Measurements from ENCODE around the gene GCGR. TPM values are rescaled to one million over a fixed set of nuclear protein-coding genes. Genes with fewer than 3 reads are reported as not detected.

Gene GCGR
- total RNA-seq, 4 donors from 2014 or later, result not detected

- Histone ChIP-seq H3K9me3 (no peaks in the 10 kb centered on the region), H3K27ac (peak overlapping the region; percentile 88 to 95 (median 90)), H3K4me1 (peaks cover 32 to 68% (median 34%) of the 10 kb centered on the region in 3 donors), H3K27me3 (no peaks in the 10 kb centered on the region), H3K36me3 (no peaks in the 10 kb centered on the region), H3K4me3 (peak overlapping the region in 2 of 4 donors; percentile 79 to 95)
- 80 to 93% methylated on average over 6 to 7 of the region's 7 CpGs for WGBS, 2 donors
- no peak for DNase-seq
- TF ChIP-seq POLR2A (IDR thresholded peaks at IDR 0.05) (no peak), CTCF (IDR thresholded peaks at IDR 0.05) (no peak)
- intact Hi-C loops (cut with DNase I), result no loop called here
Measured at GRCh38 chr17:81831563-81831956, 27.6 kb downstream of the GCGR start.

- H3K4me3 ChIP-seq, result peak overlapping the region; percentile 45 to 95 (median 76)
- no peaks in the 10 kb centered on the region for H3K36me3 ChIP-seq
- no peaks in the 10 kb centered on the region for H3K9me3 ChIP-seq
- WGBS, 2 donors, result 13 to 15% methylated on average over 17 to 18 of the region's 18 CpGs
- intact Hi-C loops (cut with DNase I), result no loop called here
- H3K4me1 ChIP-seq, result peaks cover 32 to 68% (median 34%) of the 10 kb centered on the region in 3 donors
- no peak for DNase-seq
- no peak for TF ChIP-seq POLR2A (IDR thresholded peaks at IDR 0.05)
- peak overlapping the region; percentile 88 to 95 (median 90) for H3K27ac ChIP-seq
- no peaks in the 10 kb centered on the region for H3K27me3 ChIP-seq
Measured at GRCh38 chr17:81831957-81832607, 28.1 kb downstream of the GCGR start.

GRCh38 chr17:81832608-81833159 lies 28.7 kb downstream of the GCGR start:
- intact Hi-C loops (cut with DNase I), result no loop called here
- Histone ChIP-seq H3K4me1 (peaks cover 32 to 68% (median 34%) of the 10 kb centered on the region in 3 donors), H3K27me3 (no peaks in the 10 kb centered on the region), H3K4me3 (peak overlapping the region; percentile 45 to 95 (median 76)), H3K27ac (peak overlapping the region; percentile 88 to 95 (median 90)), H3K36me3 (no peaks in the 10 kb centered on the region), H3K9me3 (no peaks in the 10 kb centered on the region)
- DNase-seq, result no peak
- 2% methylated on average over 9 to 11 of the region's 65 CpGs for WGBS, 2 donors
- TF ChIP-seq POLR2A (IDR thresholded peaks at IDR 0.05), result peak in 1 of 4 donors; percentile 44
- TF ChIP-seq CTCF (IDR thresholded peaks at IDR 0.05), result no peak

- intact Hi-C loops (cut with DNase I), result no loop called here
- Histone ChIP-seq H3K9me3 (no peaks in the 10 kb centered on the region), H3K4me1 (peaks cover 32 to 61% (median 34%) of the 10 kb centered on the region in 3 donors), H3K27ac (peak within 1 kb of the TSS; percentile 88 to 95 (median 90)), H3K4me3 (peak within 1 kb of the TSS; percentile 47 to 95 (median 76)), H3K36me3 (no peaks in the 10 kb centered on the region), H3K27me3 (no peaks in the 10 kb centered on the region)
- TF ChIP-seq CTCF (IDR thresholded peaks at IDR 0.05), result no peak
- peak in 3 of 4 donors; percentile 87 to 98 (median 96) for TF ChIP-seq POLR2A (IDR thresholded peaks at IDR 0.05)
- WGBS, 2 donors, result 0 to 3% methylated on average over 4 to 17 of the region's 76 CpGs
- peak; percentile 67 for DNase-seq
Measured at GRCh38 chr17:81833160-81833920, 29.4 kb downstream of the GCGR start, which contains the start of gene MCRIP1. Gene MCRIP1, minus strand, starts transcription at chr17:81833291. Its CDS starts 8,785 bp downstream, at chr17:81824506.

- TF ChIP-seq POLR2A (IDR thresholded peaks at IDR 0.05), result no peak
- no peak for TF ChIP-seq CTCF (IDR thresholded peaks at IDR 0.05)
- H3K27me3 ChIP-seq, result no peaks in the 10 kb centered on the region
- intact Hi-C loops (cut with DNase I), result no loop called here
- H3K4me3 ChIP-seq, result peak overlapping the region; percentile 47 to 95 (median 70)
- 70 to 85% methylated on average over 20 to 21 of the region's 31 CpGs for WGBS, 2 donors
- H3K4me1 ChIP-seq, result peaks cover 29 to 61% (median 29%) of the 10 kb centered on the region in 3 donors
- H3K27ac ChIP-seq, result peak overlapping the region; percentile 88 to 95 (median 90)
- no peaks in the 10 kb centered on the region for H3K9me3 ChIP-seq
- no peaks in the 10 kb centered on the region for H3K36me3 ChIP-seq
- DNase-seq, result no peak
Measured at GRCh38 chr17:81833921-81834830, 30.2 kb downstream of the GCGR start.

Data from esophagus squamous epithelium (tissue), 5 donors.